Liver (tissue), 2 donors: Measurements from ENCODE around the gene ZNF219.

Experiments used
- CTCF ChIP-seq: fragments of 150-350 bp; IDR thresholded peaks from 2 replicates; pipeline ENCODE4 v1.5.1; 2017; ENCODE audit warnings: improper control_type of control experiment, low read depth, low read length; ENCODE audit not compliant: missing input control
- REST ChIP-seq: IDR thresholded peaks from 2 replicates; pipeline ENCODE4 v1.6.1; 2016; ENCODE audit warnings: antibody characterized with exemption, mild to moderate bottlenecking
- YY1 ChIP-seq: IDR thresholded peaks from 2 replicates; pipeline ENCODE4 v1.6.1; 2016; ENCODE audit warnings: antibody characterized with exemption, mild to moderate bottlenecking
- donor health status: healthy.

DNA sequence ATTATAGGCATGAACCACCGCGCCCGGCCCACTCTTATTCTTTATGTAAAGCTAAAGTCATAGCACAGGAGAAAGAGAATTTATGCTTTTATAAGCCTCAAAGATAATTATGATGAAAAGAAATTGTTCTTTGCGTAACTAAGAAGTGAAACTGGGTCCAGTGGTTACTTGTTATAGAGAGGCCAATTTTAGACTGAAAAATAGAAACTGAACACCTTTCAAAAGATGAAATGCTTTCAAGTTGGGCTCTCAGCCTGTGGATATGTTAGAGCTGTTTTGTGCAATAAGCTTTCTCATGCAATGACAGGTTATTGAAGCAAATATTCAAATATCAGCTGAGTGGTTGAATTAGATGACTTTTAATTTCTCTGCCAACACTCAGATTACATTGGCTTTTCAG, 10.3 kb upstream of the ZNF219 start:
- TF ChIP-seq CTCF (no peak), YY1 (no peak), REST (no peak)
